Endothelial cell of umbilical vein (primary cell): ENCODE measurements around the gene SYNDIG1.

Experiments
- CTCF ChIP-seq, 2 donors: IDR thresholded peaks; 1 replicate in 1 of 2; 2 replicates in 1 of 2; pipeline ENCODE4 v1.5.1; 2011; ENCODE audit warnings: low read length in 2 of 2, mild to moderate bottlenecking in 2 of 2, moderate library complexity in 2 of 2, control low read depth in 1 of 2, inconsistent platforms in 1 of 2, low read depth in 1 of 2; ENCODE audit not compliant: insufficient read depth in 1 of 2; ENCODE audit errors: extremely low read depth in 1 of 2
- EZH2 ChIP-seq: IDR thresholded peaks from 2 replicates; pipeline ENCODE4 v1.6.1; 2012; ENCODE audit warnings: borderline replicate concordance, low read depth, mild to moderate bottlenecking, moderate library complexity, low read length, inconsistent platforms; ENCODE audit not compliant: severe bottlenecking
- FOS ChIP-seq: IDR thresholded peaks from 2 replicates; pipeline ENCODE4 v1.6.1; 2011; ENCODE audit warnings: mild to moderate bottlenecking, low read length, moderate library complexity, borderline replicate concordance; ENCODE audit not compliant: insufficient read depth
- POLR2A ChIP-seq: IDR thresholded peaks from 2 replicates; pipeline ENCODE4 v1.6.1; 2012; ENCODE audit warnings: low read depth, mild to moderate bottlenecking, control low read depth, low read length
- POLR2AphosphoS5 ChIP-seq: IDR thresholded peaks from 2 replicates; pipeline ENCODE4 v1.6.1; 2012; ENCODE audit warnings: low read depth, mild to moderate bottlenecking, control low read depth, low read length, moderate library complexity; ENCODE audit not compliant: insufficient read depth

- TF ChIP-seq POLR2A (no peak), CTCF (IDR thresholded peaks at IDR 0.05; ENCODE audit: extremely low read depth in 1 of 2, insufficient read depth in 1 of 2, low read depth in 1 of 2, low read length in 2 of 2) (no peak), POLR2AphosphoS5 (no peak), EZH2 (no peak), FOS (no peak)
Observed at GRCh38 chr20:24531202-24531601, 61.8 kb downstream of the SYNDIG1 start.
